ENCODE data around the gene MTOR.

MTOR gene

GRCh38 chr1:11178021-11179015, 84.0 kb downstream of the MTOR start:
- Histone ChIP-seq H3K9me2 (replicated peaks; ENCODE audit: insufficient read depth, low read length) (no peaks in the 10 kb centered on the region), H3K9ac (ENCODE audit: low read length) (no peak overlapping the region), H3K4me2 (ENCODE audit: low read depth, low read length) (no peak overlapping the region), H3K4me3 (ENCODE audit: low read length) (no peak overlapping the region), H3K4me1 (ENCODE audit: low read length) (no peaks in the 10 kb centered on the region), H3F3A (ENCODE audit: insufficient read depth, low read length) (no peaks in the 10 kb centered on the region; the same call in 1 of the 2 replicates), H3K27me3 (replicated peaks; ENCODE audit: insufficient read depth, low read length) (no peaks in the 10 kb centered on the region), H3K9me3 (replicated peaks; ENCODE audit: insufficient read depth, low read length) (no peaks in the 10 kb centered on the region), H3K36me3 (replicated peaks; ENCODE audit: insufficient read depth, low read length) (no peaks in the 10 kb centered on the region), H2AFZ (ENCODE audit: low read length) (no peak overlapping the region), H3K79me2 (ENCODE audit: low read length) (no peaks in the 10 kb centered on the region), H4K20me1 (ENCODE audit: insufficient read depth, low read length) (no peaks in the 10 kb centered on the region), H3K27ac (ENCODE audit: low read length) (no peak overlapping the region)
- no peak for DNase-seq
- TF ChIP-seq EZH2 (optimal IDR thresholded peaks at IDR 0.05; ENCODE audit: low read depth, low read length) = no peak
- no peak for TF ChIP-seq CTCF (IDR thresholded peaks at IDR 0.05; ENCODE audit: low read length)
- no peak for TF ChIP-seq EZH2phosphoT487 (IDR thresholded peaks at IDR 0.05; ENCODE audit: low read length)

GRCh38 chr1:11176081-11176706, 86.2 kb downstream of the MTOR start:
- Histone ChIP-seq H3K27me3 (replicated peaks; ENCODE audit: insufficient read depth, low read length) (no peaks in the 10 kb centered on the region), H3K4me3 (ENCODE audit: low read length) (no peak overlapping the region), H3K79me2 (ENCODE audit: low read length) (no peaks in the 10 kb centered on the region), H3K36me3 (replicated peaks; ENCODE audit: insufficient read depth, low read length) (no peaks in the 10 kb centered on the region), H3K9me3 (replicated peaks; ENCODE audit: insufficient read depth, low read length) (no peaks in the 10 kb centered on the region), H3F3A (ENCODE audit: insufficient read depth, low read length) (no peaks in the 10 kb centered on the region; the same call in 1 of the 2 replicates), H3K9me2 (replicated peaks; ENCODE audit: insufficient read depth, low read length) (no peaks in the 10 kb centered on the region), H3K27ac (ENCODE audit: low read length) (no peak overlapping the region), H2AFZ (ENCODE audit: low read length) (no peak overlapping the region), H4K20me1 (ENCODE audit: insufficient read depth, low read length) (no peaks in the 10 kb centered on the region), H3K9ac (ENCODE audit: low read length) (no peak overlapping the region), H3K4me1 (ENCODE audit: low read length) (no peaks in the 10 kb centered on the region), H3K4me2 (ENCODE audit: low read depth, low read length) (no peak overlapping the region)
- TF ChIP-seq EZH2 (optimal IDR thresholded peaks at IDR 0.05; ENCODE audit: low read depth, low read length) (no peak), EZH2phosphoT487 (IDR thresholded peaks at IDR 0.05; ENCODE audit: low read length) (no peak), CTCF (IDR thresholded peaks at IDR 0.05; ENCODE audit: low read length) (no peak)
- no peak for DNase-seq

GRCh38 chr1:11175461-11175860, 86.9 kb downstream of the MTOR start:
- no peaks in the 10 kb centered on the region for H4K20me1 ChIP-seq (ENCODE audit: insufficient read depth, low read length)
- H3K4me1 ChIP-seq (ENCODE audit: low read length) = no peaks in the 10 kb centered on the region
- no peak for DNase-seq
- no peak overlapping the region for H3K27ac ChIP-seq (ENCODE audit: low read length)
- no peaks in the 10 kb centered on the region for H3K79me2 ChIP-seq (ENCODE audit: low read length)
- H3K27me3 ChIP-seq (replicated peaks; ENCODE audit: insufficient read depth, low read length) = no peaks in the 10 kb centered on the region
- TF ChIP-seq EZH2phosphoT487 (IDR thresholded peaks at IDR 0.05; ENCODE audit: low read length) = no peak
- no peak for TF ChIP-seq EZH2 (optimal IDR thresholded peaks at IDR 0.05; ENCODE audit: low read depth, low read length)
- no peak for TF ChIP-seq CTCF (IDR thresholded peaks at IDR 0.05; ENCODE audit: low read length)
- H3K4me3 ChIP-seq (ENCODE audit: low read length) = no peak overlapping the region
- no peaks in the 10 kb centered on the region for H3K9me2 ChIP-seq (replicated peaks; ENCODE audit: insufficient read depth, low read length)
- no peak overlapping the region for H3K9ac ChIP-seq (ENCODE audit: low read length)
- no peak overlapping the region for H3K4me2 ChIP-seq (ENCODE audit: low read depth, low read length)
- H3K36me3 ChIP-seq (replicated peaks; ENCODE audit: insufficient read depth, low read length) = no peaks in the 10 kb centered on the region
- no peak overlapping the region for H2AFZ ChIP-seq (ENCODE audit: low read length)
- no peaks in the 10 kb centered on the region; the same call in 1 of the 2 replicates for H3F3A ChIP-seq (ENCODE audit: insufficient read depth, low read length)
- no peaks in the 10 kb centered on the region for H3K9me3 ChIP-seq (replicated peaks; ENCODE audit: insufficient read depth, low read length)
